ENCODE measurements around the gene GPBP1. TPM values are rescaled to one million over a fixed set of nuclear protein-coding genes. Genes with fewer than 3 reads are reported as not detected.
"Not testable (repeated sequence)": the region's sequence is repeated elsewhere in the genome, so short reads cannot be mapped to it uniquely, and the experiment has no call there.

Gene GPBP1
- total and polyA plus RNA-seq, 2 experiments from 2014 or later = 49.0 to 86.1 TPM

- Histone ChIP-seq H3K36me3 (replicated peaks; ENCODE audit: insufficient read depth, low read depth) (no peaks in the 10 kb centered on the region), H3K4me3 (no peak overlapping the region), H3K27ac (no peak overlapping the region), H3K9me2 (replicated peaks; ENCODE audit: insufficient read depth) (no peaks in the 10 kb centered on the region), H4K20me1 (ENCODE audit: insufficient read depth, poor library complexity, severe bottlenecking) (no peaks in the 10 kb centered on the region), H3K9me3 (ENCODE audit: low read depth) (no peaks in the 10 kb centered on the region), H3K27me3 (no peaks in the 10 kb centered on the region), H3K79me2 (no peaks in the 10 kb centered on the region), H2AFZ (no peak overlapping the region), H3K4me1 (ENCODE audit: insufficient read depth) (no peaks in the 10 kb centered on the region), H3K4me2 (no peak overlapping the region)
- TF ChIP-seq CTCF (IDR thresholded peaks at IDR 0.05; ENCODE audit: poor library complexity) (no peak), EZH2 (IDR thresholded peaks at IDR 0.05; ENCODE audit: borderline replicate concordance) (no peak), EZH2phosphoT487 (IDR thresholded peaks at IDR 0.05; ENCODE audit: low read depth, severe bottlenecking, unreplicated experiment) (no peak)
- DNase-seq (ENCODE audit: low spot score) = no peak
- WGBS (ENCODE audit: low lambda C conversion rate, missing lambda C conversion rate) = 74% methylated on average over 2 of the region's 2 CpGs
Observed at GRCh38 chr5:57166276-57166675, 7.6 kb upstream of the GPBP1 start.

- DNase-seq (ENCODE audit: low spot score) = no peak
- Histone ChIP-seq H3K4me1 (ENCODE audit: insufficient read depth) (no peaks in the 10 kb centered on the region), H2AFZ (no peak overlapping the region), H3K27ac (no peak overlapping the region), H3K9me3 (ENCODE audit: low read depth) (no peaks in the 10 kb centered on the region), H3K36me3 (replicated peaks; ENCODE audit: insufficient read depth, low read depth) (no peaks in the 10 kb centered on the region), H3K27me3 (no peaks in the 10 kb centered on the region), H3K79me2 (peaks cover 2% of the 10 kb centered on the region), H3K4me3 (no peak overlapping the region), H3K4me2 (no peak overlapping the region), H3K9me2 (replicated peaks; ENCODE audit: insufficient read depth) (no peaks in the 10 kb centered on the region), H4K20me1 (ENCODE audit: insufficient read depth, poor library complexity, severe bottlenecking) (no peaks in the 10 kb centered on the region)
- TF ChIP-seq EZH2 (IDR thresholded peaks at IDR 0.05; ENCODE audit: borderline replicate concordance) (no peak), EZH2phosphoT487 (IDR thresholded peaks at IDR 0.05; ENCODE audit: low read depth, severe bottlenecking, unreplicated experiment) (no peak), CTCF (IDR thresholded peaks at IDR 0.05; ENCODE audit: poor library complexity) (no peak)
- 95% methylated on average over 5 of the region's 5 CpGs for WGBS (ENCODE audit: low lambda C conversion rate, missing lambda C conversion rate)
Observed at GRCh38 chr5:57167201-57167600, 6.7 kb upstream of the GPBP1 start.

- H3K36me3 ChIP-seq (replicated peaks; ENCODE audit: insufficient read depth, low read depth); H3K4me2 ChIP-seq; H3K4me3 ChIP-seq; H3K9me3 ChIP-seq (ENCODE audit: low read depth); H3K27ac ChIP-seq; H3K9me2 ChIP-seq (replicated peaks; ENCODE audit: insufficient read depth); H4K20me1 ChIP-seq (ENCODE audit: insufficient read depth, poor library complexity, severe bottlenecking); DNase-seq (ENCODE audit: low spot score); H3K27me3 ChIP-seq; H3K4me1 ChIP-seq (ENCODE audit: insufficient read depth); H2AFZ ChIP-seq: not testable (repeated sequence)
- 97% methylated on average over 13 of the region's 13 CpGs for WGBS (ENCODE audit: low lambda C conversion rate, missing lambda C conversion rate)
- peaks cover 13% of the 10 kb centered on the region for H3K79me2 ChIP-seq
Observed at GRCh38 chr5:57170116-57170515, 3.7 kb upstream of the GPBP1 start.

GRCh38 chr5:57171816-57172465 lies 1.9 kb upstream of the GPBP1 start:
- no peaks in the 10 kb centered on the region for H3K9me2 ChIP-seq (replicated peaks; ENCODE audit: insufficient read depth)
- no peaks in the 10 kb centered on the region for H3K9me3 ChIP-seq (ENCODE audit: low read depth)
- H3K4me3 ChIP-seq = peak overlapping the region; percentile 65
- TF ChIP-seq CTCF (IDR thresholded peaks at IDR 0.05; ENCODE audit: poor library complexity) (no peak), EZH2 (IDR thresholded peaks at IDR 0.05; ENCODE audit: borderline replicate concordance) (no peak), EZH2phosphoT487 (IDR thresholded peaks at IDR 0.05; ENCODE audit: low read depth, severe bottlenecking, unreplicated experiment) (no peak)
- WGBS (ENCODE audit: low lambda C conversion rate, missing lambda C conversion rate) = 69% methylated on average over 15 of the region's 16 CpGs
- no peaks in the 10 kb centered on the region for H3K4me1 ChIP-seq (ENCODE audit: insufficient read depth)
- no peaks in the 10 kb centered on the region for H3K27me3 ChIP-seq
- H4K20me1 ChIP-seq (ENCODE audit: insufficient read depth, poor library complexity, severe bottlenecking) = peaks cover 23% of the 10 kb centered on the region
- H3K79me2 ChIP-seq = peaks cover 31% of the 10 kb centered on the region
- peak overlapping the region; percentile 89 for H3K4me2 ChIP-seq
- peak; percentile 60 for DNase-seq (ENCODE audit: low spot score)
- H3K36me3 ChIP-seq (replicated peaks; ENCODE audit: insufficient read depth, low read depth) = no peaks in the 10 kb centered on the region
- H3K27ac ChIP-seq = peak overlapping the region; percentile 96
- peak overlapping the region; percentile 86 for H2AFZ ChIP-seq

Measured in hepatocyte (in vitro differentiated cells).